ENCODE results near the gene TAF4.
A peak's percentile ranks its signal among the peaks of the same experiment; 100 is the strongest.

The TAF4 gene

GRCh38 chr20:61994546-61994945 lies 71.1 kb downstream of the TAF4 start:
- ChIA-PET POLR2A (no interaction called here), CTCF (no interaction called here)
- H3K36me3 ChIP-seq (ENCODE audit: control insufficient read depth in 2 of 2, insufficient read depth in 1 of 2, low read length in 2 of 2): peaks cover 23 to 89% of the 10 kb centered on the region in 2 experiments
- no peak overlapping the region for H3K4me3 ChIP-seq (ENCODE audit: low read depth, low read length)
- H3K4me1 ChIP-seq (ENCODE audit: control insufficient read depth, insufficient read depth, low read length): no peaks in the 10 kb centered on the region
- no peaks in the 10 kb centered on the region for H3K9me3 ChIP-seq (ENCODE audit: control insufficient read depth, insufficient read depth, low read depth, low read length)
- H3K27ac ChIP-seq (ENCODE audit: extremely low read depth, low read depth, low read length): no peak overlapping the region
- no peak for TF ChIP-seq ZFP41 (tag by site-specific recombination; IDR thresholded peaks at IDR 0.05; ENCODE audit: borderline replicate concordance)
- TF ChIP-seq ZNF394 (tag by site-specific recombination; IDR thresholded peaks at IDR 0.05; ENCODE audit: borderline replicate concordance): no peak
- TF ChIP-seq ZNF335 (tag by site-specific recombination; conservative IDR thresholded peaks at IDR 0.05): no peak
- TF ChIP-seq MYNN (tag by site-specific recombination; IDR thresholded peaks at IDR 0.05; ENCODE audit: borderline replicate concordance): no peak
- TF ChIP-seq EGR2 (tag by site-specific recombination; IDR thresholded peaks at IDR 0.05; ENCODE audit: low read depth): no peak
- no peak for TF ChIP-seq ZNF366 (tag by site-specific recombination; conservative IDR thresholded peaks at IDR 0.05)
- TF ChIP-seq ZNF514 (tag by site-specific recombination; IDR thresholded peaks at IDR 0.05): no peak
- TF ChIP-seq ZNF169 (tag by site-specific recombination; IDR thresholded peaks at IDR 0.05): no peak

DNA sequence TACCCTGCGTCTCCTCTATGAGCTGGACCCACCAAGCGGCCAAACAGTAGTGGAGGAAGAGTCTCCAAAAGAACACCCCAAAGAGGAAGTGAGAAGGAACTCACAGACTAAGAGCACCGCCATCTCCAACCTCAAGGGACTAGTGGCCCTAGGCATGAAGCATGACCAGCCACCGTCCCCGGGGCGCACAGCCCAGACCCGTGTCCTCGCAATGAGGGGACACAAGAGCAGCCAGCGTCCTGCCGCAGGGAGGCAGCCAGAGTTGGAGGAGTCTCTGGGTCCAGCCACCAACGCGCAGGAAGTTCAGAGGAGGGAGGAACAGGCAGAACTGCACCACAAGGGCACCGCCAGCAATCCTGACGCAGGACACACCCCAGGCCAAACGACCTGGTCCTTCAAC lies 72.6 kb downstream of the TAF4 start:
- CTCF ChIA-PET: interaction anchor here (0.5 kb wide), 1 partner anchor 164 kb away, joined by 3 read pairs; no protein-coding TSS in a partner anchor
- Histone ChIP-seq H3K4me1 (ENCODE audit: control insufficient read depth, insufficient read depth, low read length) (no peaks in the 10 kb centered on the region), H3K4me3 (ENCODE audit: low read depth, low read length) (no peak overlapping the region), H3K36me3 (ENCODE audit: control insufficient read depth in 2 of 2, insufficient read depth in 1 of 2, low read length in 2 of 2) (peaks cover 21 to 84% of the 10 kb centered on the region in 2 experiments), H3K9me3 (ENCODE audit: control insufficient read depth, insufficient read depth, low read depth, low read length) (no peaks in the 10 kb centered on the region), H3K27ac (ENCODE audit: extremely low read depth, low read depth, low read length) (no peak overlapping the region)
- TF ChIP-seq ZNF707 (tag by site-specific recombination; IDR thresholded peaks at IDR 0.05) (no peak), ZNF777 (tag by site-specific recombination; IDR thresholded peaks at IDR 0.05; ENCODE audit: borderline replicate concordance) (no peak), SP2 (tag by site-specific recombination; IDR thresholded peaks at IDR 0.05) (no peak), ZNF510 (tag by site-specific recombination; IDR thresholded peaks at IDR 0.05; ENCODE audit: insufficient replicate concordance) (no peak), KLF1 (tag by site-specific recombination; IDR thresholded peaks at IDR 0.05) (no peak), GLI2 (tag by site-specific recombination; IDR thresholded peaks at IDR 0.05; ENCODE audit: borderline replicate concordance, low read depth) (no peak), ZNF433 (tag by site-specific recombination; IDR thresholded peaks at IDR 0.05; ENCODE audit: low read depth) (no peak), ZNF530 (tag by site-specific recombination; IDR thresholded peaks at IDR 0.05; ENCODE audit: low read depth) (no peak), BCL11A (tag by site-specific recombination; IDR thresholded peaks at IDR 0.05; ENCODE audit: low read depth) (no peak), ZNF426 (tag by site-specific recombination; IDR thresholded peaks at IDR 0.05) (no peak)
- TF ChIP-seq, protein P1, sequence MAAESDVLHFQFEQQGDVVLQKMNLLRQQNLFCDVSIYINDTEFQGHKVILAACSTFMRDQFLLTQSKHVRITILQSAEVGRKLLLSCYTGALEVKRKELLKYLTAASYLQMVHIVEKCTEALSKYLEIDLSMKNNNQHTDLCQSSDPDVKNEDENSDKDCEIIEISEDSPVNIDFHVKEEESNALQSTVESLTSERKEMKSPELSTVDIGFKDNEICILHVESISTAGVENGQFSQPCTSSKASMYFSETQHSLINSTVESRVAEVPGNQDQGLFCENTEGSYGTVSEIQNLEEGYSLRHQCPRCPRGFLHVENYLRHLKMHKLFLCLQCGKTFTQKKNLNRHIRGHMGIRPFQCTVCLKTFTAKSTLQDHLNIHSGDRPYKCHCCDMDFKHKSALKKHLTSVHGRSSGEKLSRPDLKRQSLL (tag by site-specific recombination; IDR thresholded peaks at IDR 0.05): no peak
- POLR2A ChIA-PET: no interaction called here

- H3K4me3 ChIP-seq (ENCODE audit: low read depth, low read length): no peak overlapping the region
- H3K4me1 ChIP-seq (ENCODE audit: control insufficient read depth, insufficient read depth, low read length): no peaks in the 10 kb centered on the region
- H3K9me3 ChIP-seq (ENCODE audit: control insufficient read depth, insufficient read depth, low read depth, low read length): no peaks in the 10 kb centered on the region
- ChIA-PET CTCF (no interaction called here), POLR2A (no interaction called here)
- no peak overlapping the region for H3K27ac ChIP-seq (ENCODE audit: extremely low read depth, low read depth, low read length)
- H3K36me3 ChIP-seq (ENCODE audit: control insufficient read depth in 2 of 2, insufficient read depth in 1 of 2, low read length in 2 of 2): peaks cover 15 to 87% of the 10 kb centered on the region in 2 experiments
- TF ChIP-seq, protein P2, sequence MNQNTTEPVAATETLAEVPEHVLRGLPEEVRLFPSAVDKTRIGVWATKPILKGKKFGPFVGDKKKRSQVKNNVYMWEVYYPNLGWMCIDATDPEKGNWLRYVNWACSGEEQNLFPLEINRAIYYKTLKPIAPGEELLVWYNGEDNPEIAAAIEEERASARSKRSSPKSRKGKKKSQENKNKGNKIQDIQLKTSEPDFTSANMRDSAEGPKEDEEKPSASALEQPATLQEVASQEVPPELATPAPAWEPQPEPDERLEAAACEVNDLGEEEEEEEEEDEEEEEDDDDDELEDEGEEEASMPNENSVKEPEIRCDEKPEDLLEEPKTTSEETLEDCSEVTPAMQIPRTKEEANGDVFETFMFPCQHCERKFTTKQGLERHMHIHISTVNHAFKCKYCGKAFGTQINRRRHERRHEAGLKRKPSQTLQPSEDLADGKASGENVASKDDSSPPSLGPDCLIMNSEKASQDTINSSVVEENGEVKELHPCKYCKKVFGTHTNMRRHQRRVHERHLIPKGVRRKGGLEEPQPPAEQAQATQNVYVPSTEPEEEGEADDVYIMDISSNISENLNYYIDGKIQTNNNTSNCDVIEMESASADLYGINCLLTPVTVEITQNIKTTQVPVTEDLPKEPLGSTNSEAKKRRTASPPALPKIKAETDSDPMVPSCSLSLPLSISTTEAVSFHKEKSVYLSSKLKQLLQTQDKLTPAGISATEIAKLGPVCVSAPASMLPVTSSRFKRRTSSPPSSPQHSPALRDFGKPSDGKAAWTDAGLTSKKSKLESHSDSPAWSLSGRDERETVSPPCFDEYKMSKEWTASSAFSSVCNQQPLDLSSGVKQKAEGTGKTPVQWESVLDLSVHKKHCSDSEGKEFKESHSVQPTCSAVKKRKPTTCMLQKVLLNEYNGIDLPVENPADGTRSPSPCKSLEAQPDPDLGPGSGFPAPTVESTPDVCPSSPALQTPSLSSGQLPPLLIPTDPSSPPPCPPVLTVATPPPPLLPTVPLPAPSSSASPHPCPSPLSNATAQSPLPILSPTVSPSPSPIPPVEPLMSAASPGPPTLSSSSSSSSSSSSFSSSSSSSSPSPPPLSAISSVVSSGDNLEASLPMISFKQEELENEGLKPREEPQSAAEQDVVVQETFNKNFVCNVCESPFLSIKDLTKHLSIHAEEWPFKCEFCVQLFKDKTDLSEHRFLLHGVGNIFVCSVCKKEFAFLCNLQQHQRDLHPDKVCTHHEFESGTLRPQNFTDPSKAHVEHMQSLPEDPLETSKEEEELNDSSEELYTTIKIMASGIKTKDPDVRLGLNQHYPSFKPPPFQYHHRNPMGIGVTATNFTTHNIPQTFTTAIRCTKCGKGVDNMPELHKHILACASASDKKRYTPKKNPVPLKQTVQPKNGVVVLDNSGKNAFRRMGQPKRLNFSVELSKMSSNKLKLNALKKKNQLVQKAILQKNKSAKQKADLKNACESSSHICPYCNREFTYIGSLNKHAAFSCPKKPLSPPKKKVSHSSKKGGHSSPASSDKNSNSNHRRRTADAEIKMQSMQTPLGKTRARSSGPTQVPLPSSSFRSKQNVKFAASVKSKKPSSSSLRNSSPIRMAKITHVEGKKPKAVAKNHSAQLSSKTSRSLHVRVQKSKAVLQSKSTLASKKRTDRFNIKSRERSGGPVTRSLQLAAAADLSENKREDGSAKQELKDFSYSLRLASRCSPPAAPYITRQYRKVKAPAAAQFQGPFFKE (tag by site-specific recombination; IDR thresholded peaks at IDR 0.05; ENCODE audit: borderline replicate concordance): no peak
- TF ChIP-seq BCL6B (tag by site-specific recombination; IDR thresholded peaks at IDR 0.05) (no peak), ZNF133 (tag by site-specific recombination; IDR thresholded peaks at IDR 0.05) (peak; percentile 100), EGR2 (tag by site-specific recombination; IDR thresholded peaks at IDR 0.05; ENCODE audit: low read depth) (no peak), KLF10 (tag by site-specific recombination; IDR thresholded peaks at IDR 0.05) (no peak), ZNF324 (tag by site-specific recombination; IDR thresholded peaks at IDR 0.05) (no peak), SETDB1 (IDR thresholded peaks at IDR 0.05; ENCODE audit: insufficient read length, low read length) (peak; percentile 29)
These were observed 74.2 kb downstream of the TAF4 start for GRCh38 chr20:61991476-61991875.

Data from HEK293 (cell line).